PFSK-1 (cell line): Measurements from ENCODE around the gene HBD.
"Not testable (repeated sequence)": the region's sequence is repeated elsewhere in the genome, so short reads cannot be mapped to it uniquely, and the experiment has no call there.

Experiments
- FOXP2 ChIP-seq: optimal IDR thresholded peaks from 2 replicates; pipeline ENCODE3; 2011; ENCODE audit warnings: borderline replicate concordance, control low read depth, inconsistent platforms; ENCODE audit not compliant: insufficient read depth; ENCODE audit errors: extremely low read length, extremely low read depth
- POLR2AphosphoS5 ChIP-seq: IDR thresholded peaks from 2 replicates; pipeline ENCODE4 v1.6.1; 2012; ENCODE audit warnings: low read depth, mild to moderate bottlenecking, control low read depth, low read length, moderate library complexity
- REST ChIP-seq, 2 experiments: IDR thresholded peaks; 2 replicates each; pipeline versions ENCODE4 v1.6.1 to v1.8.0; 2011 to 2012; ENCODE audit warnings: low read depth in 2 of 2, low read length in 2 of 2, control low read depth in 1 of 2, inconsistent platforms in 1 of 2, mild to moderate bottlenecking in 1 of 2, moderate library complexity in 1 of 2; ENCODE audit not compliant: insufficient read depth in 1 of 2
- SIN3A ChIP-seq: IDR thresholded peaks from 2 replicates; pipeline ENCODE4 v1.6.1; 2012; ENCODE audit warnings: mild to moderate bottlenecking, low read length, moderate library complexity, borderline replicate concordance; ENCODE audit not compliant: insufficient read depth
- TAF1 ChIP-seq: IDR thresholded peaks from 2 replicates; pipeline ENCODE4 v1.6.1; 2012; ENCODE audit warnings: low read length, control low read depth, borderline replicate concordance; ENCODE audit not compliant: insufficient read depth

HBD gene

GRCh38 chr11:5266609-5267008, 32.3 kb upstream of the HBD start:
- TF ChIP-seq SIN3A: no peak

GRCh38 chr11:5265832-5266231, 31.5 kb upstream of the HBD start:
- no peak for TF ChIP-seq TAF1
- TF ChIP-seq POLR2AphosphoS5: no peak
- no peak for TF ChIP-seq SIN3A
- no peak for TF ChIP-seq REST (IDR thresholded peaks at IDR 0.05; ENCODE audit: insufficient read depth in 1 of 2, low read depth in 2 of 2, low read length in 2 of 2)
- TF ChIP-seq FOXP2: no peak

GRCh38 chr11:5258543-5259262, 24.4 kb upstream of the HBD start:
- no peak for TF ChIP-seq FOXP2
- no peak for TF ChIP-seq TAF1
- no peak for TF ChIP-seq POLR2AphosphoS5
- no peak for TF ChIP-seq SIN3A
- no peak for TF ChIP-seq REST (IDR thresholded peaks at IDR 0.05; ENCODE audit: insufficient read depth in 1 of 2, low read depth in 2 of 2, low read length in 2 of 2)

GRCh38 chr11:5257296-5257695, 23.0 kb upstream of the HBD start:
- TF ChIP-seq POLR2AphosphoS5 (no peak), FOXP2 (no peak), REST (IDR thresholded peaks at IDR 0.05; ENCODE audit: insufficient read depth in 1 of 2, low read depth in 2 of 2, low read length in 2 of 2) (no peak), TAF1 (no peak), SIN3A (no peak)

GRCh38 chr11:5254646-5255413, 20.5 kb upstream of the HBD start, which contains the start of gene HBG2:
TSS of gene HBG2 (minus strand) at chr11:5254781. CDS start at chr11:5254728, 53 bp downstream.
- TF ChIP-seq FOXP2; POLR2AphosphoS5; REST (IDR thresholded peaks at IDR 0.05; ENCODE audit: insufficient read depth in 1 of 2, low read depth in 2 of 2, low read length in 2 of 2): not testable (repeated sequence)
